GM10266 (cell line): ENCODE measurements around the gene FGF19.

ENCODE experiments used
- DNase-seq: peaks from one replicate; pipeline ENCODE4 v3.0.0; 2012; ENCODE audit errors: extremely low spot score
- CTCF ChIP-seq: IDR thresholded peaks from 2 replicates; pipeline ENCODE4 v1.5.1; 2012; ENCODE audit warnings: mild to moderate bottlenecking, low read depth; ENCODE audit not compliant: control insufficient read depth, insufficient read depth; ENCODE audit errors: missing control alignments

FGF19 gene

GRCh38 chr11:69658626-69659450 is 45.0 kb downstream of the FGF19 start:
- TF ChIP-seq CTCF, result no peak
- DNase-seq, result no peak

GRCh38 chr11:69657911-69658625 is 45.8 kb downstream of the FGF19 start:
- no peak for TF ChIP-seq CTCF
- DNase-seq, result no peak

- no peak for TF ChIP-seq CTCF
- DNase-seq, result no peak
These were observed 46.3 kb downstream of the FGF19 start for GRCh38 chr11:69657456-69657910.

- TF ChIP-seq CTCF, result no peak
- DNase-seq, result no peak
These were observed 47.0 kb downstream of the FGF19 start for GRCh38 chr11:69656536-69657455.

GRCh38 chr11:69655479-69656428 is 48.1 kb downstream of the FGF19 start:
- no peak for TF ChIP-seq CTCF
- no peak for DNase-seq
